GM21723 (cell line): ENCODE data around the gene DNPH1.

Source experiments
- ATAC-seq: cut with Tn5 transposase; IDR thresholded peaks from one replicate; pipeline ENCODE4 v1.9.1; 2021; ENCODE audit warnings: mild to moderate bottlenecking, moderate library complexity; ENCODE audit not compliant: unreplicated experiment

Gene DNPH1

DNA sequence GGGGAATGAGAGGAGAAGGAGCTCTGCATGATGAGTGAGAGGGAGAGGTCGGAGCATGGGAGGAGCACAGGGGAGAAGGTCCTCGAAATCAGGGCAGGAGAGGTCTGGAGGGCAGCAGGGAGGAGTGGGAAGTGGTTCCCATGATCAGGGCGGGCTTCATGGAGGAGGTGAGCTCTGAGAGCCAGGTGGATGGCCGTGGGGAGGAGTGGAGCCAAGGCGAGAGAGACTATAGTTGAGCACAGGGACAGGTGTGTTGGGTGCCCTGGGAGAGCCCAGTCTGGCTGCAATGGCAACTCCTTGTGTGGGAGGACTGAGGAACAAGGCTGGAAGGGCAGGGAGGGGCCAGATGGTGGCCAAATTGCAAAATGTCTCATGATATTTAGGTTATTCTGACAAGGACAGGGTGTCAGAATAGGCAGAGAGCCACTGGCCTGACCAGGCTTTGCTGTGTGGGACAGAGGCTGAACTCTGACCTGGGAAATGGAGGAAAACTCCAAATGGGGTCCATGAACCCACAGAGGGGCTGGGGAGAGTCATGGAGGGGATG, 35.4 kb upstream of the DNPH1 start:
- ATAC-seq = no peak

DNA sequence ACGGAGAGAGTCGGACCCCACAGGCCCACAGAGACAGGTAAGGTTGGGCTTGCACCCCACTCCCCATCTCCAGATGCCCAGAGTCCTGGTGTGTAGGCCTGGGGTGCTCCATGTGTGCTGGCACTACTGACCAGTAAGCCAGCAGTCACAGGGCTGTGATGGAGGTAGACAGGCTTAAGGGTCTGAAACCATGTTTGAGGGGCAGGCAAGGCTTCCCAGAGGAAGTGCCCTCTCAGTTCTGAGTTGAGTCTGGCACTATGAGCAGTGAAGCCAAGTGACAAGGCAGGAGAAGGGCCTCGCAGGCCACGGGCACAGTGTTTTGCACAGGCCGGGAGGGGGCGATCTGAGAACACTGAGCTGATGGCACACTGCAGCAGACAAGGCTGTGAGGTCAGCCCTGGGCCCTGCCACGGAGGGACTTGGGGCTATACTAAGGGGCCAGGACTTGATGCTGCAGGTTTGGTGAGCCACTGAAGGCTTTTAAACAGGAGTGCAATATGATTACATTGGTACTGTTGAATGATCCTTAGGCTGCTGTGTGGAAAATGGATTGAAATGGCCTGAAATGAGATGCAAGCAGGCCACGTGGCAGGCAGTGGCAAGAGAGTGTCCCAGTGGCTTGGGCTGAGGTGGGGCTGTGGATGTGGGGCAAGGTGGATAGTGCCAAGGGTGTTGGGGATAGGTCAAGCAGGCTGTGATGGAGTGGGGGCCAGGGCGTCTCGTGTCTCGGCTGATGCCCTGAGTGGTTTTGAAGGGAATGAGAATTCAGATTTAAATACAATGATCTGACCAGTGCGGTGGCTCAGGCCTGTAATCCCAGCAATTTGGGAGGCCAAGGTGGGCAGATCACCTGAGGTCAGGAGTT, 34.3 kb upstream of the DNPH1 start:
- ATAC-seq = peak; percentile 73

DNA sequence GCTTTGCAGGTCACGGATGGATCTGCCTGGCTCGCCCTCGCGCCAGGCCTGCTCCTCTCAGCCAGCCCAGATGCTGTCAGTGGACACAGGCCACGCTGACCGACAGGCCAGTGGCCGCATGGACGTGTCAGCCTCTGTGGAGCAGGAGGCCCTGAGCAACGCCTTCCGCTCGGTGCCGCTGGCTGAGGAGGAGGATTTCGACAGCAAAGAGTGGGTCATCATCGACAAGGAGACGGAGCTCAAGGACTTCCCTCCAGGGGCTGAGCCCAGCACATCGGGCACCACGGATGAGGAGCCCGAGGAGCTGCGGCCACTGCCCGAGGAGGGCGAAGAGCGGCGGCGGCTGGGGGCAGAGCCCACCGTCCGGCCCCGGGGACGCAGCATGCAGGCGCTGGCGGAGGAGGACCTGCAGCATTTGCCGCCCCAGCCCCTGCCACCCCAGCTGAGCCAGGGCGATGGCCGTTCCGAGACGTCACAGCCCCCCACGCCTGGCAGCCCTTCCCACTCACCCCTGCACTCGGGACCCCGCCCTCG, 33.6 kb upstream of the DNPH1 start:
- no peak for ATAC-seq

DNA sequence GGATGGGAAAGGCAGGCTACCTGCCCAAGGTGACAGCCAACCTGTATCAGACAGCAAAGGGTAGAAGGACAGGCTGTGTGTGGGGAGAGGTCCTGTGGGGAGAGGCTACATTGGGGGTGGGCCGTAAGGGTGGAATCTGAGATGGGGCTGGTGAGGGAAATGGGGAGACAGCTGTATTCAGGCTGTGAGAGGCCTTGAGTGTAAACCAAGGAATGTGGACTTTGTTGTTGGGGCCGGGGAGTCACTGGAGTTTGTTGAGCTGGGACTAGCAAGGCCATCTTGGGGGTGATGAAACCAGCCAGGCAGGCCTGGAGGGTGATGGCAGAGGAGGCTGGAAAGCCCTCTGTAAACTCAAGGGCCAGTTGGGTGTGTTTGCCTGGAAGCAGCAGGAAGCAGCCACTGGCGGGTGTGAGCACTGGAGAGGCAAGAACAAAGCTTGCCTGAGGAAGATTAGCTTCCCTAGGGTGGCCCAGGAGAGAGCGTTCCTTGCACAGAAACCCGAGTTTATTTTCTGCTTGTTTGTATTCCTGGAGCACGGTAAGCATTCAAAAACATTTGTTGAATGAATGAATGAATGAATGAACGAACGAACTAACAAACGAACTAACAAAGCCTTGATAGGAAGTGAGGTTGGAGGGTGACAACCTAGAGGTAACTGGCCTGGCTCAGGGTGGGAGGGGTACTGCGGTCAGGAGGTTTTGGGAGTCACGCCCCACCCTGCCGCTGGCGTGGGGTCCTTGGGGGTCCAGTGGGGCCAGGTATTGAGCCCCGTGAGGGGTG, 32.9 kb upstream of the DNPH1 start:
- ATAC-seq = no peak

DNA sequence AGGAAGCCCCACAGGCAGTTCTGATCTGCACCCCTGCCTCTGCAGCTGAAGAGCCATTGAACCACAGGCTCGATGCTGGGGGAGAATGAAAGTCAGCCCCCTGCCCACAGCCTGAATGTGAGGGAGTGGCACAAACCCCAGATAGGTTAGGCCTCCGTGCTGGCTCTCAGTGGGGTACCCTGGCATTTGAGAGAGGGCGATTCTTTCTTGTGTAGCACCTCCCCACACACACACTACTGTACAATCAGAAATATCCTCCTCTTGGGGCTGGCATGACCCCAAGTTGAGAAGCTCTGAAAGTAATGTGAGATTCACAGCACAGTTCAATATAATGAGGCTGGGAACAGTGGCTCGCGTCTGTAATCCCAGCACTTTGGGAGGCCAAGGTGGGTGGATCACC, 31.9 kb upstream of the DNPH1 start:
- no peak for ATAC-seq

DNA sequence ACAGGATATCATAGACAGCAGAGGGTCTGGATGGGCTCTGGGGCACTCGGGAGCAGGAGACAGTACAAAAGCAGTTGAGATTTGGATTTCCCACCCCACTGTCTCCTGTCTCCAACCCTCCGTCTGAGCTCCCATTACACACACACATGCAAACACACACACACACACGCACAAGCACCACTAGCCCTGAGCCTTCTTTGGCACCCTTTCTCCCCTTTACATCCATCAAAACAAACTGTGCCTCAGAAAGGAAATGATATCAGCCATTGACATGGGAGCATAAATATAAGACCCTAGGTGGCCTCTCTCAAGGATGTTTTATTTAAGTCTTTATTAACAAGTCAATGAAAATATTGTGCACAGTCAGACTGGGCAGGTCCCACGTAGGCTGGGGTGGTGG, 31.5 kb upstream of the DNPH1 start:
- no peak for ATAC-seq

DNA sequence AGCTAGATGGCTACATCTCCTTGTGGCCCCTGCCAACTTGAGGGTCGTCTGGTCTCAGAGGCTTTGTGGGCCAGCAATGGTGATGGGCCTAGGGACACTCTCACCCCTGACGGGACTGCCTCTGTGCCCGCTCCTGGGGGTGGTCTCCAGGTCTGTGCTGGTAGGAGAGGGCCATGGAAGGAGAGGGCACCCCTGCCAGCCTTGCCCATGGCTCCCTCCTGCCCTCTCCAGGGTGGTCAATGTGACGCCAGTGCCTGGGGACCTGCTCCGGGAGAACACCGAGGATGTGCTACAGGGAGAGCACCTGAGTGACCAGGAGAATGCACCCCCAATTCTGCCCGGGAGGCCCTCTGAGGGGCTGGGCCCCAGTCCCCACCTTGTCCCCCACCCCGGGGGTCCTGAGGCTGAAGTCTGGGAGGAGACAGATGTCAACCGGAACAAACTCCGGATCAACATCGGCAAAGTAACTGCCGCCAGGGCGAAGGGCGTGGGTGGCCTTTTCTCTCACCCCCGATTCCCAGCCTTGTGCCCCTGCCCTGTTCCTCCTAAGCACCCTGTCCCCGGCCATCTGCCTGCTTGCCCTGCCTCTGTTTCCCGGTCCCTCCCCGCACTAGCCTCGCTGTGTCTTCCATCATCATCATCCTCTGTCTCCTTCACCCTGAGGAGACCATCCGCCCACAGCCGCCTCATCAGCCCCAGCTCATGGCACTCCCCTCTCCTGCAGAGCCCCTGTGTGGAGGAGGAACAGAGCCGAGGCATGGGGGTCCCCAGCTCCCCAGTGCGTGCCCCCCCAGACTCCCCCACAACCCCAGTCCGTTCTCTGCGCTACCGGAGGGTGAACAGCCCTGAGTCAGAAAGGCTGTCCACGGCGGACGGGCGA, 29.8 kb upstream of the DNPH1 start:
- no peak for ATAC-seq

DNA sequence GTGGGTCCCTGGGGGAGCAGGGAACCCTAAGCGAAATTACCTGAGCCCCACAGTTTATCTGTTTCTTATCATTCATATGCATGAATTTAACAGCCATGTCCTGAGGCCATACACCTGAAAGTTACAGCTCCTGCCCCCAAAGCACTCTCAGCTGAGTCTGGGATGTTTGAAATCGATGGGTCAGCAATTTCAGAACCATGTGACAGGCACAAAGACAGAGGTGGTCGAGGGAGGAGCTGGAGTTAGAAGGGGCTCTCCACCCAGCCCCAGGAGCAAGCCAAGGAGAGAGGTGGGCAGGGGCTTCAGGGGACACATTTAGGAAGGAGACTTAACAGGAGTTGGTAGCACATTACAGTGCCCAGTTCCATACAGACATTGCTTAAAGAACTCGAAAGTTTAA, 28.9 kb upstream of the DNPH1 start:
- ATAC-seq = no peak

DNA sequence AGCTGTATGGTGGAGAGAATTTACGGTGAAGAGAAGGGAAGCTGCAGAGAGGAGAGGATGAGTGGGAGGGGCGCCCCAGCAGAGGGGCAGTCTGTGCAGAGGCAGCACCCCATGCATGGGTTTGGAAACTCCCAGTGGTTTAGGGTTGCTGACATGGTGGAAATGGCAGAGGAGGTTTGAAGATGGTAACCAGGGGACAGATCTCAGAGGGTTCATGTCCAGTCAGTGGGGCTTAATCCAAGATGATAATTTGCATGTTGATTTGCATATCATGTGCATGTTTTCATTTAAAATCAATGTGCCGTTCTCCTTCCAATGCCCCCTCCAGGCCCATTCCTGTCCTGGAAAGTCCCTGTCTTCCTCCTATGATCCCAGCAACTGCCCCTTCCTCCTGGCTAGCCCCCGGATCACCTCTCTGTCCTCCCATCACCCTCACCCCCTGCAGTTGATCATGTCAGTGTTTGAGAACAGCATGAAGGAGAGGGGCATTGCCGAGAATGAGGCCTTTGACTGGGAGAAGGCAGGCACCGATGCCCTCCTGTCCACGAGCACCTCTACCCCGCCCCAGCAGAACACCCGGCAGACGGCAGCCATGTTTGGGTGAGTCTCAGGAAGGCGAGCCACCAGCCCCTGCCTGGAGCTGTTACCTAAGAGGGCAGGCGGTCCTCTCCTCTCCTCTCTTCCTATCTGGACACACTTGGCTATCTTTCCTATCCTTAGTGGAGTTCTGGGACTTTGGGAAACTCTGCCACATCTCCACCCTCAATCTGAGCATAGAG, 28.3 kb upstream of the DNPH1 start:
- no peak for ATAC-seq

DNA sequence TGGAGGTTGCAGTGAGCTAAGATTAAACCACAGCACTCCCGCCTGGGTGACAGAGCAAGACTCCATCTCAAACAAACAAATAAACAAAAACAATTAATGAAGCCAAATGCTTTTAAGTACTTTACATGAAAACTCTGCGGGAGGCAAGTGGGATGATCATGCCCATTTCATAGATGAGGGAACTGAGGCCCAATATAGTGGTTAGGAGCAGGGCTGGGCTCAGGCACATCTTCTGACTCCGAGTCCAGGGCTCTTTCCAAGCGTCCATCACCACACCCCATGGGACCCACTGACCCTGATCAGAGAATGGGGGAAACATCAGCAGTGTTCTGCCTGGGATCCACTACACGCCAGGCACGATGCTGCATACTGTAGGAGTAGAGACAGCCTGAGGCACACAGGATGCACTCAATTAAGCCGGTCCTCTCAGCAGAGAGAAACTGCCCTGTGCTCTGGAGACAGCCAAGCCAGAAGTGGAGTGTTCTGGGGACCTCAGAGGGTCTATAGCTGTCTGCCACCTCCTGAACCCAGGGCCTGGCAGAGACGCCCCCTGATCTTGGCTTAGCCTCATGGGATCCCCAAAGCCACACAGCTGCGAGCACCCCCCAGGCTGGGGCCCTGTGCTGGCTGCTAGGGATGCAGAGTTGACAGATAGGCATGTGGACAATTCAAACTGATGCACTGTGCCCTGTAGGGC, 27.5 kb upstream of the DNPH1 start:
- no peak for ATAC-seq

DNA sequence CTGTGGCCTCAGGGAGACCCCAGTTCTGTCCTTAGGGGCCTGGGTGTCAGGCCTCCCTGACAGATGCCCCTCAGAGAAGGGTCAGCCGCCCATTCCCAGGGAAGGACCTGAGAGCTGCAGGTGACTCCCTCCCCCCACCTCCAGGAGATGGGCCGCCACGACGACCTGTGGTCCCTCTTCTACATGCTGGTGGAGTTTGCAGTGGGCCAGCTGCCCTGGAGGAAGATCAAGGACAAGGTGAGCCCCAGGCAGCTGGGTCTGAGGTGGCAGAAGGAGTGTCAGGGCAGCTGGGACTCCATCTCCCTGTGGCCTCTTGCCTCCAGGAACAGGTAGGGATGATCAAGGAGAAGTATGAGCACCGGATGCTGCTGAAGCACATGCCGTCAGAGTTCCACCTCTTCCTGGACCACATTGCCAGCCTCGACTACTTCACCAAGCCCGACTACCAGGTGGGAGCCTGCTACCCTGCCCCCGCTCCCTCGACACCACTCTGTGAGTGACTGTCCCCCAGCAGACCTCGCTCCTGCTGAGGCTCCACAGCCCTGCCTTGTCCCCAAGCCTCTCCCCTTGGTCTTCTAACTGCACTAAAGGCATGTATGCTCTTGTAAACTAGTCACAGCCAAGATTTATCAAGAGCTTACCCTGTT, 26.2 kb upstream of the DNPH1 start:
- no peak for ATAC-seq

DNA sequence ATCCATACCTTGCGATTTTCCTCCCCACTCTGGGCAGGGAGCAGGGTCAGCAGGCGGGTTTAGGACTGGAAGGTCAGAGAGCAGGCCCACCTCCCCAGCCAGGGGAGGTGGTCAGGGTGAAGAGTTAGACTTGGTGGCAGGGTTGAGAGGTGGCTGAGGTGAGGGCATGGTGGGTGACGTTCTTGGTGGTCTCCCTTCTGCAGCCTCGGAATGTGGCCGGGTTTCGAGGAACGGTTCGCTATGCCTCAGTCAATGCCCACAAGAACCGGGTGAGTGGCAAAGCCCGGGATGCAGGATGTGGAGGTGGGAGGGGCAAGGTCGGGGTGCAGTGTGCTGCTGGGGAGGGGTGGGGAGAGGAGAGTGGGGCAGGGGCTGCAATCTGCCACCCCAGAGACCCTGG, 25.6 kb upstream of the DNPH1 start:
- ATAC-seq = no peak

DNA sequence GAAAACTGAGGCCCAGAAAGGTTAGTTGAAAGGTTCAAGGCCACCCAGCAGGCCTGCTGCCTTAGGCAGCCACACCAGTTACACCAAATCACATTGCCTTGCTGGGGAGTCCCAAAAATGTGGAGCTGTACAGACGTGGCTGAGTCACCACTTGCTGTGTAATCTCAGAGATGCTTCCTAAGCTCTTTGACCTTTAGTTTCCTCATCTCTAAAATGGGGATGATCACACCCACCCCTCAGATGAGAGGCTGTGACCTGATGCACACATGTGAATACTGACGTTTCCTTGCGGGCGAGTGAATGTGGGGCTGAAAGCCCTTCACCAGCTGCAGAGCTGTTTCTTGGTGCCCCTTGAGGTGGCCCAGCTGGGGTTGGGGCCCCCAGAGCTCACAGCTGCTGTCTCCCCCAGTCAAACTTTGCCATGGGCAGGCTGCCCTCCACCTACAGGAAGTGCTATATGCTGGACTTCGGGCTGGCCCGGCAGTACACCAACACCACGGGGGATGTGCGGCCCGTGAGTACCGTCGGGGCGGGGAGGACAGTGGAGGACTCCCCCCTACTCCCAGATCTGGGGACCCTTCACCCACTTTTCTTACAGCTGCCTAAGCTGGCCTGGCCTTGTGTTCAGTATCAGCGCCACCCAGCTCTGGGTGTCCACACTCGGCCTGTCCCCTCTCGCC, 25.0 kb upstream of the DNPH1 start:
- ATAC-seq = no peak

DNA sequence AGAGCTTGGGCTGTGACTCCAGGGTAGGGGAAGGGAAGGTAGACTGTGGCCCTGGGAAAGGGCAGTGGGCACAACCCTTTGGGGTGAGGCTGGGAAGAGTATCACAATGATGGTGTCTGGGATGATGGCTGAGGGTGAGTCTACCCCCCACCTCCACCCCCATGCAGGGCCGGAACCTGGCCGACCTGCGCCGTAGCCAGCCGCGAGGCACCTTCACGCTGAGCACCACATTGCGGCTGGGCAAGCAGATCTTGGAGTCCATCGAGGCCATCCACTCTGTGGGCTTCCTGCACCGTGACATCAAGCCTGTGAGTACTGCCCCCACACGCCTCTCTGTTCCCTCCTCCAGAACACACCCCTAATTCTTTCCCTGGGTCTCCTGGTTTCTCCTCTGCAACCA, 24.1 kb upstream of the DNPH1 start:
- ATAC-seq = no peak

DNA sequence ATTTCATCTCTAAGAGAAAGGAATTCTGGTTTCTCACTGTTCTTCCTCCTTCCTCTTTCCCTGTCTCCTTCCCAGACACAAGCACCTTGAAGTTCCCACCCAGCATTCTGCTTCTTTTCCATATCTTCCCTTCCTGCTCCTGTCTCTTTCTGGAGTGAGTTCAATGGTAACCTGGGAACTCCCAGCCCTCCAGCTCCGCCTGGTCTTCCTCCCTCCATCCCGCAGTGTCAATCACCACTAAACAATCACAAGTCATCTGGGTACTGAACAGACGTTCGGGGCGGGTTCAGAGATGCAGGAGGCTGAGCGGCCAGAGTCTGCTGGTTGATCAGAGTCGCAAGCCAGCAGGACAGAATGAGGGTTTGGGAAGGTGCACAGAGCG, 21.7 kb upstream of the DNPH1 start:
- ATAC-seq = no peak

DNA sequence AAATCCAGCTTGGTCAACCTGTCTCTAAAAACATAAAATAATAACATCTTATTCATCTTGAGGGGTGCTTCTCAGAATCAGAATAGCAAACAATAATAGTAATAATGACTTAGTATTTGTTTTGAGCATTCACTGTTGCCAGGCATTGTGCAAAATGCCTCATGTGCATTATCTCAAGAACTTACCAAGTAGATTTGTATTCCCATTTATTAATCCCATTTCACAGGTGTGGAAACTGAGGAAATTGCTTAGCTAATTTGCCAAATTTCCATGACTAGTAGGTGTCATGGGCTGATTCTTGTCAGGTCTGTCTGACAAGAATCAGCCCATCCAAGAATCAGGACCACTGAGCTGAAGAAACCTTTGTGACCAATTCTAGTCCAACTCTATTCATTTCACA, 19.5 kb upstream of the DNPH1 start:
- ATAC-seq = no peak

DNA sequence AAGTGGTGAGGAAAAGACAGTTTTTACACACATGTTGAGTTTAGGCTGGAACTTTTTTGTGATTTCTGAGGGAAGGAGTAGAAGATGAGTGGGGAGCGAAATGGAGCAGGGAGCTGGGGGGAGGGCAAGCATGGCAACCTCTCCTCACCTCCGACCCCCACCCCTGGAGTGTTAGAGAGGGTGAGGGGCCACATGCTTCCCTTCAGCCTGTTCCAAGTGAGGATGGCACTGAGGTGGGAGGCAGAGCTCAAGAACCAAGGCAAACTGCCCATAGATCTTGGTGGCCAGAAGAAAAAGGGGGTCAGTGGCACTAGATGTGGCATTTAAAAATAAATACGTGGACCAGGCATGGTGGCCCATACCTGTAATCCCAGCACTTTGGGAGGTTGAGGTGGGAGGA, 18.8 kb upstream of the DNPH1 start:
- ATAC-seq = no peak
